HG02763 (cell line): ENCODE results near the gene TMEM134.
"Not testable (repeated sequence)": the region's sequence is repeated elsewhere in the genome, so short reads cannot be mapped to it uniquely, and the experiment has no call there.

Experiments used
- ATAC-seq: cut with Tn5 transposase; IDR thresholded peaks from one replicate; pipeline ENCODE4 v1.9.1; 2021; ENCODE audit warnings: mild to moderate bottlenecking, moderate library complexity; ENCODE audit not compliant: unreplicated experiment

TMEM134 gene

DNA sequence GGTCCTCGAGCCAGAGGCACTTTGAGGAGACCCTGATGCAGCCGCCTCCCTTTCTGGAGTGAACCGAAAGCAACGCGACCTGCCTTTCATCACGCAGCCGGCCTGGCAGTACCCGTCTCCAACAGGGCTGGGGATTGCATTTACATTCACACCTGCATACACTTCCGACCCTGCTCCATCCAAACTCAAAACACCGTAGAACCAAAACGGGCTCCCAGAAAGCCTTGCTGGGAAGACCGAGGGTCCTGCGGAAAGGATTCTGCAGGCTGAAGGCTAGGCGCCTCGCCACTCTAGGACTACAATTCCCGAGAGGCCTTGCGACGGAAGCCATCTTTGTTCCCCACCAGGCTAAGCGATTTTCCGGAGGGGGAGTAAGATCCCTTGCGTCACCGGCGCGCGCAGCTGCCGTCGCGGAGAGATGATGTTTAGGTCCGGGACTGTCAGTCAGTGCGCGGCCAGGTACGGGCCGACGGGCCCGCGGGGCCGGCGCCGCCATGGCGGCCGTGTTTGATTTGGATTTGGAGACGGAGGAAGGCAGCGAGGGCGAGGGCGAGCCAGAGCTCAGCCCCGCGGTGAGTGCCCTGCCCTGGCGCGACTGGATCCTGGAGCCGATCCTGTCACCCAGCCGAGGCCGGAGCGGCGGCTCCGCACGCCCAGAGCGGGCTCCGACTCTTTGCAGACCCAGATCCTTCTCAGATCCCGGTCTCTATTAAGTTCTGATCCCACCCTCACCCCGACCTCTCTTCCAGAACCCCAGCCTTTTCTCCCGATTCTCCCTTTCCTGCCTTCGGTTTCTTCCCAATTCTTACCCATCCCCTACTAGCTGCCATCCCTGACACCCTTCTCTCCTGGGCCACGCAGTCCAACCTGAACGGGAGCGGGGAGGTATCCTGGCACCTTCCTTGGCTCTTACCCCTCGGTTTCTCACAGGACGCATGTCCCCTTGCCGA lies 40.7 kb downstream of the TMEM134 start, which contains the start of gene RPS6KB2:
Gene RPS6KB2, plus strand, starts transcription at position 443 of the 950 bp plus-strand sequence. Its CDS starts 52 bp downstream, at position 495.
- peak; percentile 82 for ATAC-seq

DNA sequence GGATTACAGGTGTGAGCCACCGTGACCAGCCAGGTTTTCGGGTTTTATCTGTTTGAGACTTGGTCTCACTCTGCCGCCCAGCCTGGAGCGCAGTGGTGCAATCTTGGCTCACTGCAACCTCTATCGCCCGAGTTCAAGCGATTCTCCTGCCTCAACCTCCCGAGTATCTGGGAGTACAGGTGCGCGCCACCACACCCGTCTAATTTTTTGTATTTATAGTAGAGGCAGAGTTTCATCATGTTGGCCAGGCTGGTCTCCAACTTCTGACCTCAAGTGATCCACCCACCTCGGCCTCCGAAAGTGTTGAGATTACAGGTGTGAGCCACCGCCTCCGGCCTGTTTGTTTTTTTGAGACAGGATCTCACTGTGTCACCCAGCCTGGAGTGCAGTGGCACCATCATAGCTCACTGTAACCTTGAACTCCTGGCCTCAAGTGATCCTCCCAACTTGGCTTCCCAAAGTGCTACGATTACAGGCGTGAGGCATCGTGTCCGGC lies 41.6 kb downstream of the TMEM134 start:
- ATAC-seq, result not testable (repeated sequence)

- no peak for ATAC-seq
Observed at GRCh38 chr11:67423891-67424613, 45.0 kb downstream of the TMEM134 start.

DNA sequence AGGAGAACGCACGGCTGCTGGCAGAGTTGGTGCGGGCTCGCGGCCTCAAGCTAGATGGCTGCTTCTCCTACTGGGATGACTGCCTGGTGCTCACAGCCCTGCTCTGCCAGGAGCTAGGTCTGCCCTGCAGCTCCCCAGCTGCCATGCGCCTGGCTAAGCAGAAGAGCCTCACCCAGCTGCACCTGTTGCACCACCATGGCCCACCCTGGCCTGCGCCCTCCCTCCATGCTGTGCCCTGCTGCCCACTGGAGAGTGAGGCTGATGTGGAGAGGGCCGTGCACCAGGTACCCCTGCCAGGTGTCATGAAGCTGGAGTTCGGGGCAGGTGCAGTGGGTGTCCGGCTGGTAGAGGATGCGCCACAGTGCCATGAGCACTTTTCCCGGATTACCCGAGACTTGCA lies 45.6 kb downstream of the TMEM134 start:
- ATAC-seq, result no peak

- ATAC-seq, result no peak
Observed at GRCh38 chr11:67422891-67423290, 46.2 kb downstream of the TMEM134 start.

GRCh38 chr11:67421430-67422031 lies 47.5 kb downstream of the TMEM134 start:
- ATAC-seq, result no peak

DNA sequence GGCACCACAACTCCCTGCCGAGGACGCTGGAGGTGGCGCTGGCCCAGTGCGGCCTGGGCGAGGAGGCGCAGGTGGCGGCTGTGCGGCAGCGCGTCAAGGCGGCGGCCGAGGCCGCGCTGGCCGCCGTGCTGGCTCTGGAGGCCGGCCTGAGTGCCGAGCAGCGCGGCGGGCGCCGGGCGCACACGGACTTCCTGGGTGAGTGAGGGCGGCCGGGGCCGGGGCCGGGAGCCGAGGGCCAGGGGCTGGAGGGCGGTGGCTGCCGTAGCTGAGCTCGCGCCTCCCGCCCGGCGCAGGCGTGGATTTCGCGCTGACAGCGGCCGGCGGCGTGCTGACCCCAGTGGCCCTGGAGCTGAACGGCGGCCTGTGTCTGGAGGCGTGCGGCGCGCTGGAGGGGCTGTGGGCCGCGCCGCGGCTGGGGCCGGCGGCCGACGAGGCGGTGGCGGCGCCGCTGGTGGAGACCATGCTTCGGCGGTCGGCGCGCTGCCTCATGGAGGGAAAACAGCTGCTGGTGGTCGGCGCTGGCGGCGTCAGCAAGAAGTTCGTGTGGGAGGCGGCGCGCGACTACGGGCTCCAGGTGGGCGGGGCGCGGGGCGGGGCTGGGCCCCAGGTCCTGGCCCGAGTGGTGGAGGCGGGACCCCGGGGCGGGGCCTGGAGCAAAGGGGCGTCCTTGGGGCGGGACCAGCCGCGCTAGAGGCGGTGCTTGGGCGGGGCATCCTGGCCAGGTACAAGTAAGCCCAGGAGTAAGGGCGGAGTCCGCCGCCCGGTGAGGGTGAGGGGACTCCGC lies 48.2 kb downstream of the TMEM134 start:
- peak; percentile 76 for ATAC-seq

DNA sequence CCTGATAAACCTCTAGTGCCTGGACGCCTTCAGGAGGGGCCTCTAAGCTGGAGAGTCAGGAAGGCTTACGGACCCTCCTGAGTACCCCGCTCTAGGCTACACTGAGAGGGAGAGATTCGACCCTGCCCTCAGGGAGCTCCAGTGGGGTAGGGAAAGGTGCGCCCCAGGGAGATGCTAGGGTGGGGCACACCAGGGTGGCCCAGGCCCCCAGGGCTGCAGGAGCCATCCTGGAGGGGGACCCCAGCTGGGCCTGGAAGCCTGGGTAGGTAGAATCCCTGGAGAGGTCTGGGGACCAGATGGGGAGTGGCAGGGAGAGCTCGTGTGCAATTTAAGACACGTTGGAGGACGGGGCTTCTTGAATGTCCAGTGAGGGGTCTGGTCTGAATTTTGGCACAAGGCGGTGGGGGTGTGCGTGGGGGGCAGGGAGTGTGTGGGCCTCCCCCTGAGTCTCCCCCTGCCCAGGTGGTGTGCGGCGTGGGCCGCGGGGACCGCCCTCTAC lies 48.9 kb downstream of the TMEM134 start:
- ATAC-seq, result no peak

DNA sequence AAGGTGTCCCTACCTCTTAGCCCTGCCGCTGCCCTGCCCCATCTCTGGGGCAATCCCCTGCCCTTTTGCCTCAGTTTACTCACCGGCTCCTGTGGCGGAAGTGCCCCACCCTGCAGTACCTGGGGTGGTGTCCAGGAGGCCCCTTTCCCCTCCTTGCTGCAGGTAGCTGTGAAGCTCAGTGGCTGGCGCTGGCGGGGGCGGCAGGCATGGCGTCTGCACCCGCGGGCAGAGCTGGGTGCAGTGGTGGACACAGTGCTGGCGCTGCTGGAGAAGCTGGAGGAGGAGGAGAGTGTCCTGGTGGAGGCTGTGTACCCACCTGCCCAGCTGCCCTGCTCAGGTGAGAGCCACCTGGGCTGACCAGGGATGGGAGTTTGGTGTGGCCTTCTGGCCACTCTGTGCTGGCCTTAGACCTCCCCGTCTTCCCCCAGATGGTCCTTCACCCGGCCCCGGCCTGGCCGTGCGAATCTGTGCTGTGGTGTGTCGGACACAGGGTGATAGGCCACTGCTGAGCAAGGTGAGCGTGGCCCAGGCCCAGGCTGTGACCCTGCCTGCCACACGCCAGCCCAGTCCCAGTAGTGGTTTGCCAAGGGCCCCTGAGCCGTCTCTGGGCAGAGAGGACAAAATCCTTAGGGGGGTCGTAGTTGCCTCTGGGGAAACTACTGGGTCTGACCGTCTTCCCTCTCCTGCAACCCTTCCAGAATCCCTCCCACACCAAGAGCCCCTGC lies 49.6 kb downstream of the TMEM134 start:
- no peak for ATAC-seq

DNA sequence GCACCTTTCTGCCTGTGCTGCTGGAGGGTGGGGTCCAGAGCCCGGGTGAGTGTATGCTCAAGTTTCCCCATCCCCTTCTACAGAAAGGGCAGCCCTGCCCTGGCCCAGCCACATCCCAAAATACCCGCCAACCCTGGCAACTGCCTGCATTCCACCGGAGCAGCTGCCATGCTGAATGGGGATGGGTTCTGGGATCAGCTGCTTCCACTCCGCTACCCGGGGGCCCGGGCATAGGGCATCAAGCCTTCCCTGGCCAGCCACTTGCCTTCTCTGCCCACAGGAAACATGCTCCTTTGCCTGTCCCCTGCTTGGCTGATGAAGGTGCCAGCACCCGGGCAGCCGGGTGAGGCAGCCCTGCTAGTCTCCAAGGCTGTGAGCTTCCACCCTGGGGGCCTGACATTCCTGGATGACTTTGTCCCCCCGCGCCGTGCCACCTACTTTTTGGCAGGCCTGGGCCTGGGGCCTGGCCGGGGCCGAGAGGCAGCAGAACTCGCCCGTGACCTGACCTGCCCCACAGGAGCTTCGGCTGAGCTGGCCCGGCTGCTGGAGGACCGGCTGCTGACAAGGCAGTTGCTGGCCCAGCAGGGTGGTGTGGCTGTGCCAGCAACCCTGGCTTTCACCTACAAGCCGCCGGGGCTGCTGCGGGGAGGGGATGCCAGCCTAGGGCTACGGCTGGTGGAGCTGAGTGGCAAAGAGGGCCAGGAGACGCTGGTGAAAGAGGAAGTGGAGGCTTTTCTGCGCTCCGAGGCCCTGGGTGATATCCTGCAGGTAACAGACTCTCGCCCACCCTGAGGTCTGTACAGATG lies 50.4 kb downstream of the TMEM134 start:
- no peak for ATAC-seq

DNA sequence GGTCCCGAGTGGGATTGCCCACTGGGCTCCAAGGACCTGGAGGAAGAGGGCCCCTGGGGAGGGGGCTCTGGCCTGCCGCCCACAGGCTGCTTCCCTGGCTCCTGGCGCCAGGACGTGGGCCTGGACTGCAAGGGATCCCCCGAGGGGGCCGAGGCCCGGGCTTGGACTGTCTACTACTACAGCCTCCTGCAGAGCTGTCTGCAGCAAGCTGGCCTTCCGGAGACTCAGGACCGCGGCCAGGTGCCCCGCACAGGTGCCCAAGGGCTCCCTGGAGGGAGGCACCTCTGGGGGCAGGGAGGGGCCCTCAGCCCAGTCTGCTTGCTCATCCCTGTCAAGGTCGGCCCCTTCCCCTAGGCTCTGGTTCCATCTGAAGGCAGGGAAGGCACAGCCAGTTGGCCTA lies 51.6 kb downstream of the TMEM134 start:
- no peak for ATAC-seq

GRCh38 chr11:67416416-67417335 lies 52.4 kb downstream of the TMEM134 start:
- no peak for ATAC-seq

- no peak for ATAC-seq
Observed at GRCh38 chr11:67415501-67416304, 53.3 kb downstream of the TMEM134 start, which contains the start of gene CARNS1. CARNS1 (plus strand) TSS chr11:67415678; CDS start chr11:67416200, 522 bp downstream.

DNA sequence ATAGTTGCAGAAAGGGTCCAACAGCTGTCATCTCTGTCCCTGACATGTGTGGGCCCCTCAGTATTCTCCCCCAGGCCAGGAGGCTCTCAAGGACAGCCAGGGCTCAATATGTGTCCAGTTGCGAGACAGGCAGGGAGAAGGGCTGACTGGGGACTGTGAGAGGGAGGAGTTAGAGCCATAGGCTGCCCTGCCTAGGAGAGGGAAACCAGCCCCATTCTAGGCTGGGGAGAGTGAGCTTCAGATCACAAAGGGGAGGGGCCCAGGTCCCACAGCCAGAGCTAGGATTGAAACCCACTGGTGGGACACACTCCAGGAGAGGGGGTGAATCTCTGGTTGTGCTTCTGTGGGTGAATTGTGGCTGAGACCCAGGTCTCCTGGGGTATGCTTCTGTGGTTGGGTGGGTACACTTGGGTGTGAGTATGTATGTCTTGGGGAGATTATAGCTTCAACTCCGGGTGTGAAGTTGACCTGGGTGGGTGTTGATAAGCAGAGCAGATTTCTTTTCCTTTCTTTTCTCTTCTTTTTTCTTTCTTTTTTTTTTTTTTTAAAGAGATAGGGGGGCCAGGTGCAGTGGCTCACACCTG lies 55.7 kb downstream of the TMEM134 start:
- ATAC-seq, result no peak

GRCh38 chr11:67412495-67413179 lies 56.4 kb downstream of the TMEM134 start:
- no peak for ATAC-seq

GRCh38 chr11:67411785-67412152 lies 57.3 kb downstream of the TMEM134 start:
- no peak for ATAC-seq
